Uterus (tissue), 4 donors: Measurements from ENCODE around the gene ZDHHC21. TPM values are rescaled to one million over a fixed set of nuclear protein-coding genes. Genes with fewer than 3 reads are reported as not detected.

Experiments used
- DNase-seq, 2 donors: peaks; one replicate each; pipeline ENCODE4 v3.0.0-alpha.2; 2019 to 2020
- H3K27ac ChIP-seq, 2 donors: fragments of 200-600 bp; sonication (generic); 1 replicate in 1 of 2; 2 replicates in 1 of 2; pipeline ENCODE4 v1.5.1; 2016 to 2018
- H3K27me3 ChIP-seq, 2 donors: fragments of 200-600 bp; sonication (generic); one replicate each; pipeline ENCODE4 v1.5.1; 2018 to 2019; ENCODE audit warnings: control low read depth in 1 of 2
- H3K36me3 ChIP-seq, 2 donors: fragments of 200-600 bp; sonication (generic); one replicate each; pipeline ENCODE4 v1.5.1; 2019; ENCODE audit warnings: control low read depth in 1 of 2
- H3K4me1 ChIP-seq, 2 donors: fragments of 200-600 bp; sonication (generic); one replicate each; pipeline ENCODE4 v1.5.1; 2018 to 2019; ENCODE audit warnings: control low read depth in 1 of 2
- H3K4me3 ChIP-seq, 2 donors: fragments of 200-600 bp; sonication (generic); 1 replicate in 1 of 2; 2 replicates in 1 of 2; pipeline ENCODE4 v1.5.1; 2018 to 2019; ENCODE audit warnings: mild to moderate bottlenecking in 1 of 2
- H3K9me3 ChIP-seq, 2 donors: fragments of 200-600 bp; sonication (generic); one replicate each; pipeline ENCODE4 v1.5.1; 2019; ENCODE audit warnings: control low read depth in 1 of 2
- POLR2A ChIP-seq, 2 donors: fragments of 450-650 bp; IDR thresholded peaks; one replicate each; pipeline ENCODE4 v1.6.1; 2016; ENCODE audit warnings: antibody characterized with exemption in 2 of 2, mild to moderate bottlenecking in 1 of 2, moderate library complexity in 1 of 2
- intact Hi-C: fragments of 100-400 bp; cut with DNase I; formaldehyde crosslinking; loops from one replicate; pipeline ENCODE4 v1.15.1; 2023; ENCODE audit warnings: low total_unique reads
- total RNA-seq, 4 donors: library from RNA; depleted of rRNA in 3 of 4; stranded (reverse); fragments of >200 nt in 3 of 4; gene quantifications; one replicate each; pipeline versions ENCODE4 v1.1.0 to v1.2.4, GENCODE V29; 2014 to 2023
- TF ChIP-seq, protein P1 (sequence below), 4 experiments: fragments of 200-600 bp in 2 of 4; fragments of 450-650 bp in 2 of 4; sonication (generic) in 2 of 4; IDR thresholded peaks; one replicate each; pipeline ENCODE4 v1.5.1; 2016 to 2019; ENCODE audit warnings: antibody characterized with exemption in 4 of 4, mild to moderate bottlenecking in 2 of 4, moderate library complexity in 1 of 4
- donor health status: DM: yes; HTN: yes; CAD: no.

The ZDHHC21 gene
- total RNA-seq, 4 donors from 2014 or later = 6.9 to 54.9 (median 13.6) TPM

DNA sequence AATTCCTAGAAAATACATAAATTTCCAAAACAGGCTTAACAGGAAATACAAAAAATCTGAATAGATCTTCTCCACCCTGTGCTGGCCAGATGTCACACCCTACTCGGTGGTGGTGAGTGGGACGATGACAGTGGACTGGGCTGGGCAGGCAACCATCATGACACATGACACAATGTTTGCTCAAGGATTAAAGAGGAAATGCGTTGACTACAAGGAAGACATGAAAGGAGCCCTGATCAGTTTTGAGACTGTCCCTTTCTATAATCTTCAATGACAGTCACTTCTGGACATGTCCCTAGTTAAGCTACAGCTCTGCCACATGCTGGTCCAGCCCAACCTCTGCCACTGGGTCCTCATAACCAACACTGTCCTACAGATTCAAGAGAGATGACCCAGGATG lies 99.8 kb downstream of the ZDHHC21 start:
- intact Hi-C loops = no loop called here
- Histone ChIP-seq H3K4me1 (no peaks in the 10 kb centered on the region), H3K36me3 (no peaks in the 10 kb centered on the region), H3K4me3 (no peak overlapping the region), H3K27me3 (no peaks in the 10 kb centered on the region), H3K9me3 (no peaks in the 10 kb centered on the region), H3K27ac (no peak overlapping the region)
- no peak for DNase-seq
- TF ChIP-seq, protein P1, sequence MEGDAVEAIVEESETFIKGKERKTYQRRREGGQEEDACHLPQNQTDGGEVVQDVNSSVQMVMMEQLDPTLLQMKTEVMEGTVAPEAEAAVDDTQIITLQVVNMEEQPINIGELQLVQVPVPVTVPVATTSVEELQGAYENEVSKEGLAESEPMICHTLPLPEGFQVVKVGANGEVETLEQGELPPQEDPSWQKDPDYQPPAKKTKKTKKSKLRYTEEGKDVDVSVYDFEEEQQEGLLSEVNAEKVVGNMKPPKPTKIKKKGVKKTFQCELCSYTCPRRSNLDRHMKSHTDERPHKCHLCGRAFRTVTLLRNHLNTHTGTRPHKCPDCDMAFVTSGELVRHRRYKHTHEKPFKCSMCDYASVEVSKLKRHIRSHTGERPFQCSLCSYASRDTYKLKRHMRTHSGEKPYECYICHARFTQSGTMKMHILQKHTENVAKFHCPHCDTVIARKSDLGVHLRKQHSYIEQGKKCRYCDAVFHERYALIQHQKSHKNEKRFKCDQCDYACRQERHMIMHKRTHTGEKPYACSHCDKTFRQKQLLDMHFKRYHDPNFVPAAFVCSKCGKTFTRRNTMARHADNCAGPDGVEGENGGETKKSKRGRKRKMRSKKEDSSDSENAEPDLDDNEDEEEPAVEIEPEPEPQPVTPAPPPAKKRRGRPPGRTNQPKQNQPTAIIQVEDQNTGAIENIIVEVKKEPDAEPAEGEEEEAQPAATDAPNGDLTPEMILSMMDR (IDR thresholded peaks at IDR 0.05) = no peak
- TF ChIP-seq POLR2A (IDR thresholded peaks at IDR 0.05) = no peak

DNA sequence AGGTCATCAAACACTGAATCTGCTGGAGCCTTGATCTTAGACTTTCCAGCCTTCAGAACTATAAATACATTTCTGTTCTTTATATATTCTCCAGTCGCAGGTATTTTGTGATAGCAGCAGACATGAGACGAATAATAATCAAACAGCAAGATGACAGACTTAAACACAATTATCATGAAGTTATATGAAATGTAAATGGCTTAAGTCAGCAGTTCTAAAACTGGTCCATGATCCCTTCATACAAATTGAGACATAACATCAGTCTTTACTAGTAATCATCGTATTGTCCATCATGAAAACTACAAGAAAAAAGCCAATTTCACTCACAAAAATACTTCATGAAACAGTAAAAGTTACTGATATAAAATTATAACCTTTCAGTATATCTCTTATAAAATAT lies 101.8 kb downstream of the ZDHHC21 start:
- intact Hi-C loops = no loop called here
- H3K27ac ChIP-seq = no peak overlapping the region
- H3K9me3 ChIP-seq = no peaks in the 10 kb centered on the region
- H3K4me1 ChIP-seq = no peaks in the 10 kb centered on the region
- no peak for TF ChIP-seq POLR2A (IDR thresholded peaks at IDR 0.05)
- TF ChIP-seq, protein P1 (IDR thresholded peaks at IDR 0.05) = no peak
- H3K27me3 ChIP-seq = no peaks in the 10 kb centered on the region
- no peak overlapping the region for H3K4me3 ChIP-seq
- H3K36me3 ChIP-seq = no peaks in the 10 kb centered on the region
- DNase-seq = no peak

DNA sequence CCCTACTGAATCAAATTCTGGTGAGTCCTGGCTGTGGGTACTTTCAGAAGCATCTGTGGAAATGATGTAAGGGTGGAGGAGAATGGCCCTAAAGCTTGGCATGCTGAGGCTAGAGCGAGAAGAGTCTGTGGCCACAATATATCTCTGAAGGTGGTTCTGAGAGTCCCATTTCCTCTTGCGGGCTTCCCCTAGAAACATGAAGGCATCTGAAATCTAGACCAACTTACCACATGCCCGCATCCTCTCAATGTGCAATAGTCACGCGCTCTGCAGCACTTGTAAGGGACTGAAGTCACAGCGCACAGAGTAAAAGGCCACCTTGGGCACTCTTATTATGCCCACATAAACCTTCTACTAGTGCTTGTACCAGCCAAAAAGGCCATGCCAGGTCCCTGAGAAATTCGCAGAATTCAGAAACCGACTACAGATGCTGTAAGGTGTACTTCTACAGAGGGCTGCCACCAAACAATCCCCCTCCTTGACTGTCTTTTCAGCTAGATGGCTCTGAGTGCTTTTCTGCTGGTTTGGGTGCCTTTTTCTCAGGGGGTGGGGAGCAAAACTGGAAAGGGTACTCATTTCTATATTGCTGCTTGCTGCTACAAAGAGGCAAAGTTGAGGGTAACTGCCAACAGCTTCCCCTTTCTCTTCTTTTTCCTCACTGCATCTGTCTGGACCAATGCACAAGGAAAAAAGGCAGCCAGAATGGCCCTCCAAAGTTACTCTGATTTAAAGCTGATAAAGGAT lies 107.3 kb downstream of the ZDHHC21 start:
- DNase-seq = no peak
- Histone ChIP-seq H3K4me1 (no peaks in the 10 kb centered on the region), H3K27me3 (no peaks in the 10 kb centered on the region), H3K9me3 (no peaks in the 10 kb centered on the region), H3K4me3 (no peak overlapping the region), H3K27ac (no peak overlapping the region), H3K36me3 (no peaks in the 10 kb centered on the region)
- intact Hi-C loops = no loop called here
- no peak for TF ChIP-seq POLR2A (IDR thresholded peaks at IDR 0.05)
- TF ChIP-seq, protein P1 (IDR thresholded peaks at IDR 0.05) = no peak

DNA sequence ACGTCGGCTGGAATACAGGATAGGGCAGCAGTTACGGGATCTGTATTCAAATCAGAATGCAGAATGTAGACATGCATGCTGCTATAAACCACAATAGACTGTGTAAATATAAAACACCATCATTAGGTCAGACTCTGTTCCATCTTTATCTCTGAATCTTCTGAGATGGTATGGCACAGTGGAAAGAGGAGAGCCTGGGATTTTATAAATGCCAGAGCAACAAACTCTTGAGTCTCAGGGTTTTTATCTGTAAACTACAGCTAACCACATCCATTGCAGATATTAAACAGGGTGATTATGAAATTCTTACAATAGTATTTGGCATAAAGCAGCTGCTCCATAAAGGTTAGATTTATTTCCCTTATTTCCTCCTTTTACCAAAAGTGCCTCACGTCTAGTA lies 108.7 kb downstream of the ZDHHC21 start:
- H3K27me3 ChIP-seq = no peaks in the 10 kb centered on the region
- no peaks in the 10 kb centered on the region for H3K9me3 ChIP-seq
- H3K4me3 ChIP-seq = no peak overlapping the region
- TF ChIP-seq POLR2A (IDR thresholded peaks at IDR 0.05) = no peak
- TF ChIP-seq, protein P1 (IDR thresholded peaks at IDR 0.05) = no peak
- intact Hi-C loops = no loop called here
- no peaks in the 10 kb centered on the region for H3K4me1 ChIP-seq
- H3K36me3 ChIP-seq = no peaks in the 10 kb centered on the region
- DNase-seq = no peak
- H3K27ac ChIP-seq = no peak overlapping the region

DNA sequence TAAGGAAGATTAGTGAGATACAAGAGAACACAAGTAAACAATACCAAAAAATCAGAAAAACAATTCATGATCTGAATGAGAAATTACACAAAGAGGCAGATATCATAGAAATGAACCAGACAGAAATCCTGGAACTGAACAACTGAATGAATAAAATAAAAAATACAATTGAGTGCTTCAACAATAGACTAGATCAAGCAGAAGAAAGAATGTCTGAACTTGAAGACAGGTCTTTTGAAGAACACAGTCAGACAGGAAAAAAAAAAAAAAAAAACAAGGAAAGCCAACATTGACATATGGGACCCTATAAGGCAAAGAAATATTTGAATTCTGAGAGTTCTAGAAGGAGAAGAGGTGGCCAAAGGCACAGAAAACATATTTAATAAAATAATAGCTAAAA lies 115.2 kb downstream of the ZDHHC21 start:
- Histone ChIP-seq H3K27me3 (no peaks in the 10 kb centered on the region), H3K36me3 (no peaks in the 10 kb centered on the region), H3K4me3 (no peak overlapping the region), H3K9me3 (peaks cover 0 to 3% of the 10 kb centered on the region in 2 donors), H3K27ac (no peak overlapping the region), H3K4me1 (no peaks in the 10 kb centered on the region)
- no peak for DNase-seq
- TF ChIP-seq, protein P1 (IDR thresholded peaks at IDR 0.05) = no peak
- TF ChIP-seq POLR2A (IDR thresholded peaks at IDR 0.05) = no peak
- intact Hi-C loops = no loop called here
